ENCODE results near the gene DLGAP1. TPM values are rescaled to one million over a fixed set of nuclear protein-coding genes. Genes with fewer than 3 reads are reported as not detected.
"Not testable (repeated sequence)": the region's sequence is repeated elsewhere in the genome, so short reads cannot be mapped to it uniquely, and the experiment has no call there.

DLGAP1 gene
- total RNA-seq, 1 experiment from 2014 or later, result 23.2 TPM

- Histone ChIP-seq H2BK12ac (ENCODE audit: insufficient read length, low read depth, low read length) (no peak overlapping the region), H3T11ph (ENCODE audit: low read length) (no peak overlapping the region), H4K5ac (ENCODE audit: insufficient read length, low read depth, low read length) (no peak overlapping the region), H4K8ac (replicated peaks; ENCODE audit: insufficient read length, low read depth, low read length) (no peak overlapping the region), H2AFZ (ENCODE audit: low read length) (no peak overlapping the region), H3K9ac (ENCODE audit: extremely low read depth, insufficient read length, low read length) (no peak overlapping the region), H3K4me1 (ENCODE audit: insufficient read depth, low read length) (no peaks in the 10 kb centered on the region; the same call in 1 of the 2 replicates), H3K79me2 (ENCODE audit: insufficient read depth, low read length) (no peaks in the 10 kb centered on the region), H2BK15ac (ENCODE audit: low read depth, low read length) (no peak overlapping the region), H3K14ac (ENCODE audit: insufficient read depth, low read length) (no peak overlapping the region), H3K23ac (ENCODE audit: insufficient read length, low read depth, low read length) (no peak overlapping the region), H3K79me1 (ENCODE audit: insufficient read depth, low read depth, low read length, poor library complexity, severe bottlenecking) (no peaks in the 10 kb centered on the region), H2AK5ac (ENCODE audit: insufficient read length, low read length) (no peak overlapping the region), H3K18ac (ENCODE audit: insufficient read length, low read depth, low read length) (no peak overlapping the region), H4K20me1 (ENCODE audit: control insufficient read depth, insufficient read depth, insufficient read length) (no peaks in the 10 kb centered on the region), H3K23me2 (ENCODE audit: insufficient read length, low read depth, low read length, poor library complexity, severe bottlenecking) (no peaks in the 10 kb centered on the region), H3K56ac (ENCODE audit: insufficient read length, low read depth, low read length) (no peak overlapping the region), H2BK5ac (ENCODE audit: insufficient read length, low read length) (no peak overlapping the region), H3K4me2 (ENCODE audit: insufficient read depth, insufficient read length, low read length) (no peak overlapping the region), H3K27me3 (ENCODE audit: insufficient read depth, low read length) (no peaks in the 10 kb centered on the region), H3K9me3 (ENCODE audit: control insufficient read depth, low read depth, low read length) (no peaks in the 10 kb centered on the region), H3K4ac (ENCODE audit: low read depth, low read length) (no peak overlapping the region), H2BK120ac (ENCODE audit: low read depth, low read length, poor library complexity, severe bottlenecking) (no peak overlapping the region), H3K27ac (ENCODE audit: insufficient read length, low read depth, low read length) (no peak overlapping the region), H2BK20ac (ENCODE audit: low read depth, low read length, poor library complexity, severe bottlenecking) (no peak overlapping the region), H4K91ac (ENCODE audit: insufficient read length, low read depth, low read length) (no peak overlapping the region)
- Mint-ChIP-seq H3K27me3 (ENCODE audit: low read depth) (no peaks in the 10 kb centered on the region), H3K4me3 (no peak overlapping the region), H3K27ac (peak overlapping the region in 2 of 3 experiments; percentile 44 to 45; a peak in 1 of 7 replicates), H3K36me3 (ENCODE audit: insufficient read depth in 1 of 3, low read depth in 3 of 3) (peaks cover 0 to 6% (median 5%) of the 10 kb centered on the region in 3 experiments; a peak in 3 of 7 replicates), H3K9me3 (no peaks in the 10 kb centered on the region), H3K4me1 (peaks cover 9 to 11% of the 10 kb centered on the region in 2 experiments)
- WGBS (ENCODE audit: extremely low coverage, insufficient read length, low lambda C conversion rate), result no CpG with 5 or more reads among the region's 7 CpGs
- DNase-seq, result peak; percentile 62
- peak; percentile 80 for TF ChIP-seq CTCF (conservative IDR thresholded peaks at IDR 0.05)
These were observed 751.4 kb downstream of the DLGAP1 start for GRCh38 chr18:3703732-3704176.

- H2BK20ac ChIP-seq (ENCODE audit: low read depth, low read length, poor library complexity, severe bottlenecking); DNase-seq; H3K9me3 ChIP-seq (ENCODE audit: control insufficient read depth, low read depth, low read length); H3K79me1 ChIP-seq (ENCODE audit: insufficient read depth, low read depth, low read length, poor library complexity, severe bottlenecking); H3K27ac Mint-ChIP-seq; H3K9ac ChIP-seq (ENCODE audit: extremely low read depth, insufficient read length, low read length); H2AFZ ChIP-seq (ENCODE audit: low read length); H3K4me1 ChIP-seq (ENCODE audit: insufficient read depth, low read length); H4K91ac ChIP-seq (ENCODE audit: insufficient read length, low read depth, low read length); H4K8ac ChIP-seq (replicated peaks; ENCODE audit: insufficient read length, low read depth, low read length); H3K79me2 ChIP-seq (ENCODE audit: insufficient read depth, low read length); H3K27me3 Mint-ChIP-seq (ENCODE audit: low read depth); H3K18ac ChIP-seq (ENCODE audit: insufficient read length, low read depth, low read length); H3K56ac ChIP-seq (ENCODE audit: insufficient read length, low read depth, low read length); H2BK15ac ChIP-seq (ENCODE audit: low read depth, low read length); H2BK5ac ChIP-seq (ENCODE audit: insufficient read length, low read length); H2BK120ac ChIP-seq (ENCODE audit: low read depth, low read length, poor library complexity, severe bottlenecking); H2BK12ac ChIP-seq (ENCODE audit: insufficient read length, low read depth, low read length); H3K4me3 Mint-ChIP-seq; H4K5ac ChIP-seq (ENCODE audit: insufficient read length, low read depth, low read length); H3K27me3 ChIP-seq (ENCODE audit: insufficient read depth, low read length); H3T11ph ChIP-seq (ENCODE audit: low read length); H3K23me2 ChIP-seq (ENCODE audit: insufficient read length, low read depth, low read length, poor library complexity, severe bottlenecking); H3K27ac ChIP-seq (ENCODE audit: insufficient read length, low read depth, low read length); H3K4ac ChIP-seq (ENCODE audit: low read depth, low read length); H4K20me1 ChIP-seq (ENCODE audit: control insufficient read depth, insufficient read depth, insufficient read length); H3K23ac ChIP-seq (ENCODE audit: insufficient read length, low read depth, low read length); H3K4me2 ChIP-seq (ENCODE audit: insufficient read depth, insufficient read length, low read length); H2AK5ac ChIP-seq (ENCODE audit: insufficient read length, low read length); H3K14ac ChIP-seq (ENCODE audit: insufficient read depth, low read length): not testable (repeated sequence)
- no CpG with 5 or more reads among the region's 16 CpGs for whole genome bisulfite sequencing (ENCODE audit: extremely low coverage, insufficient read length, low lambda C conversion rate)
- H3K36me3 Mint-ChIP-seq (ENCODE audit: insufficient read depth in 1 of 3, low read depth in 3 of 3), result peaks cover 5 to 14% (median 7%) of the 10 kb centered on the region in 3 experiments; a peak in 5 of 7 replicates
- H3K9me3 Mint-ChIP-seq, result peaks cover 7 to 13% of the 10 kb centered on the region in 2 experiments
- peaks cover 6 to 11% of the 10 kb centered on the region in 2 experiments for H3K4me1 Mint-ChIP-seq
These were observed 755.2 kb downstream of the DLGAP1 start for GRCh38 chr18:3699707-3700567.
